Myocyte (in vitro differentiated cells): ENCODE data around the gene PLD4. TPM values are rescaled to one million over a fixed set of nuclear protein-coding genes. Genes with fewer than 3 reads are reported as not detected.

ENCODE experiments used
- DNase-seq: peaks from one replicate; pipeline ENCODE4 v3.0.0-alpha.2; 2012; ENCODE audit warnings: low read depth
- total RNA-seq: library from RNA; depleted of rRNA; stranded (reverse); fragments of >200 nt; gene quantifications from 2 replicates; pipeline ENCODE4 v1.2.3, GENCODE V29; 2014

The PLD4 gene
- total RNA-seq, 1 donor from 2014 or later = not detected

GRCh38 chr14:104927432-104927816, 2.7 kb downstream of the PLD4 start:
- DNase-seq = no peak

- DNase-seq = no peak
These were observed 3.2 kb downstream of the PLD4 start for GRCh38 chr14:104927901-104928300.

GRCh38 chr14:104928391-104929133, 3.9 kb downstream of the PLD4 start:
- peak; percentile 22 for DNase-seq

GRCh38 chr14:104929268-104930230, 4.9 kb downstream of the PLD4 start:
- no peak for DNase-seq

- peak; percentile 85 for DNase-seq
These were observed 6.0 kb downstream of the PLD4 start for GRCh38 chr14:104930526-104931303.

GRCh38 chr14:104931304-104931770, 6.7 kb downstream of the PLD4 start:
- DNase-seq = no peak

GRCh38 chr14:104931771-104932675, 7.3 kb downstream of the PLD4 start:
- DNase-seq = no peak

GRCh38 chr14:104932676-104933631, 8.3 kb downstream of the PLD4 start:
- peak; percentile 87 for DNase-seq

GRCh38 chr14:104933746-104934733, 9.4 kb downstream of the PLD4 start:
- DNase-seq = no peak

- peak; percentile 34 for DNase-seq
These were observed 10.5 kb downstream of the PLD4 start for GRCh38 chr14:104935026-104935650.

GRCh38 chr14:104935955-104936354, 11.3 kb downstream of the PLD4 start:
- DNase-seq = peak; percentile 55

GRCh38 chr14:104936361-104937155, 11.9 kb downstream of the PLD4 start:
- no peak for DNase-seq

- no peak for DNase-seq
These were observed 12.5 kb downstream of the PLD4 start for GRCh38 chr14:104937161-104937560.

- DNase-seq = no peak
These were observed 13.2 kb downstream of the PLD4 start for GRCh38 chr14:104937694-104938365.

- DNase-seq = peak; percentile 80
These were observed 13.8 kb downstream of the PLD4 start for GRCh38 chr14:104938436-104938835.

- DNase-seq = no peak
These were observed 14.3 kb downstream of the PLD4 start for GRCh38 chr14:104938960-104939359.
